Measurements from ENCODE around the gene TMSB10. TPM values are rescaled to one million over a fixed set of nuclear protein-coding genes. Genes with fewer than 3 reads are reported as not detected.
A peak's percentile ranks its signal among the peaks of the same experiment; 100 is the strongest.

TMSB10 gene
- total and polyA plus RNA-seq, 2 of the 13 experiments (the other 11 are each of a cell fraction or from before 2014, with no cell fraction given) = 665 to 708 TPM

DNA sequence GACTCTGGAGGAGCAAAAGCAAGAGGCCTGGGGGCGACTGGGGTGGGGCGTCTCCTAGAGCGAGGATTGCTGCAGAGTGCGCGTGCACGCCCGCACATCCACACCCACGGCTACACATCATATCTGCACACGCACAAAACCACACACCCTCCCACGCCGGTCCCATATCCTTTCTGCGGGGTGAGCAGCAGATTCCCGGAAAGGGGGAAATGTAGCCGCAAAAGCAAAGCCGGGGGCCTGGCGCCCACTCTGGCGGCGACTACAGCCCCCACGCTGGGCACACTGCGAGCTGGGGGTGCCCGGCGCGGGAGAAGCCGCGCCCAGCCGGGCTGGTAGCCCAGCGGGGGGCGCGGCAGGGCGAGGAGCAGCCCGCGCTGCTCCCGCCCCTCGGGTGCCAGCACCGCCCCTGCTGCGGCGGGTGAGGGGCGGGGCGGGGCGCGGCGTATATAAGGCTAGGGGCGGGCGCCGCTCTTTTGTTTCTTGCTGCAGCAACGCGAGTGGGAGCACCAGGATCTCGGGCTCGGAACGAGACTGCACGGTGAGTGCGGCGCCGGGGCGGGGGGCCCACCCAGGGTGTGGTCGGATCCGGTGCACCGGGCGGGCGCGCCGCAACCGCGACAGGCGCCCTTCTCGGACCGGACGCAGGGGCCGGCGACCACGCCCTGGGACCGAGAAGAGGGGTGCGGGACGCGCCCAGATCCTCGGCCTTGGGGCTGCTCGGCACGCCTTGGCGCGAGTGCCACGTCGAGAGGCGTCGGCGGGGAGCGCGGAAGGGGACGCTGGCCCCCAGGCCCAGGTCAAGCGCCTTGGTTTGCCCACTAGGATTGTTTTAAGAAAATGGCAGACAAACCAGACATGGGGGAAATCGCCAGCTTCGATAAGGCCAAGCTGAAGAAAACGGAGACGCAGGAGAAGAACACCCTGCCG is at the start of gene TMSB10 (continued):
- TF ChIP-seq SRSF1 (optimal IDR thresholded peaks at IDR 0.05; ENCODE audit: low read depth, low read length) = peak; percentile 56
- peak; percentile 23; the same call in 1 of the 2 replicates for TF ChIP-seq CBX5 (CRISPR knock-in tag; IDR thresholded peaks at IDR 0.05; ENCODE audit: borderline replicate concordance)
- TF ChIP-seq, protein P1, sequence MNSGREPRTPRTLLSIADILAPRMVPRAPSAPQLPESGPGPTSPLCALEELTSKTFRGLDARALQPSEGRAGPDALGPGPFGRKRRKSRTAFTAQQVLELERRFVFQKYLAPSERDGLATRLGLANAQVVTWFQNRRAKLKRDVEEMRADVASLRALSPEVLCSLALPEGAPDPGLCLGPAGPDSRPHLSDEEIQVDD (CRISPR knock-in tag; IDR thresholded peaks at IDR 0.05; ENCODE audit: borderline replicate concordance) = peak; percentile 82; the same call in 1 of the 2 replicates
- TF ChIP-seq, protein P2, sequence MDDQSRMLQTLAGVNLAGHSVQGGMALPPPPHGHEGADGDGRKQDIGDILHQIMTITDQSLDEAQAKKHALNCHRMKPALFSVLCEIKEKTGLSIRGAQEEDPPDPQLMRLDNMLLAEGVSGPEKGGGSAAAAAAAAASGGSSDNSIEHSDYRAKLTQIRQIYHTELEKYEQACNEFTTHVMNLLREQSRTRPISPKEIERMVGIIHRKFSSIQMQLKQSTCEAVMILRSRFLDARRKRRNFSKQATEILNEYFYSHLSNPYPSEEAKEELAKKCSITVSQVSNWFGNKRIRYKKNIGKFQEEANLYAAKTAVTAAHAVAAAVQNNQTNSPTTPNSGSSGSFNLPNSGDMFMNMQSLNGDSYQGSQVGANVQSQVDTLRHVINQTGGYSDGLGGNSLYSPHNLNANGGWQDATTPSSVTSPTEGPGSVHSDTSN (CRISPR knock-in tag; IDR thresholded peaks at IDR 0.05; ENCODE audit: borderline replicate concordance) = peak; percentile 83
- peak; percentile 93 for TF ChIP-seq ZNF451 (CRISPR knock-in tag; IDR thresholded peaks at IDR 0.05)
- no peak; the same call in 1 of the 2 replicates for TF ChIP-seq SMAD1 (CRISPR knock-in tag; IDR thresholded peaks at IDR 0.05; ENCODE audit: borderline replicate concordance, low read depth)
- TF ChIP-seq ARNT (IDR thresholded peaks at IDR 0.05) = no peak
- TF ChIP-seq, protein P3, sequence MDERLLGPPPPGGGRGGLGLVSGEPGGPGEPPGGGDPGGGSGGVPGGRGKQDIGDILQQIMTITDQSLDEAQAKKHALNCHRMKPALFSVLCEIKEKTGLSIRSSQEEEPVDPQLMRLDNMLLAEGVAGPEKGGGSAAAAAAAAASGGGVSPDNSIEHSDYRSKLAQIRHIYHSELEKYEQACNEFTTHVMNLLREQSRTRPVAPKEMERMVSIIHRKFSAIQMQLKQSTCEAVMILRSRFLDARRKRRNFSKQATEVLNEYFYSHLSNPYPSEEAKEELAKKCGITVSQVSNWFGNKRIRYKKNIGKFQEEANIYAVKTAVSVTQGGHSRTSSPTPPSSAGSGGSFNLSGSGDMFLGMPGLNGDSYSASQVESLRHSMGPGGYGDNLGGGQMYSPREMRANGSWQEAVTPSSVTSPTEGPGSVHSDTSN (CRISPR knock-in tag; IDR thresholded peaks at IDR 0.05) = no peak
- TF ChIP-seq ZNF30 (CRISPR knock-in tag; IDR thresholded peaks at IDR 0.05) = no peak
- TF ChIP-seq KDM4B (CRISPR knock-in tag; IDR thresholded peaks at IDR 0.05) = 0 out of 2 replicates have a peak, but pooled peaks have one; percentile 65
- TF ChIP-seq PCBP1 (IDR thresholded peaks at IDR 0.05; ENCODE audit: borderline replicate concordance, low read depth, low read length) = no peak
- 0 out of 2 replicates have a peak, but pooled peaks have one; percentile 42 for TF ChIP-seq ZBTB3 (CRISPR knock-in tag; IDR thresholded peaks at IDR 0.05; ENCODE audit: borderline replicate concordance, low read depth)
- TF ChIP-seq ZFP36L2 (CRISPR knock-in tag; IDR thresholded peaks at IDR 0.05) = no peak; the same call in 1 of the 2 replicates
- peak; percentile 89 for TF ChIP-seq SAP130 (CRISPR knock-in tag; IDR thresholded peaks at IDR 0.05; ENCODE audit: low read depth)
- TF ChIP-seq ZNF232 (CRISPR knock-in tag; IDR thresholded peaks at IDR 0.05; ENCODE audit: borderline replicate concordance) = peak; percentile 93
- TF ChIP-seq ZNF263 (CRISPR knock-in tag; IDR thresholded peaks at IDR 0.05) = peak; percentile 96
- peak; percentile 75; the same call in 1 of the 2 replicates for TF ChIP-seq ZNF12 (CRISPR knock-in tag; IDR thresholded peaks at IDR 0.05)
- TF ChIP-seq ZNF629 (CRISPR knock-in tag; conservative IDR thresholded peaks at IDR 0.05) = 0 out of 2 replicates have a peak, but pooled peaks have one; percentile 11
- no peak for TF ChIP-seq CBX2 (IDR thresholded peaks at IDR 0.05; ENCODE audit: low read depth, low read length)
- no peak; the same call in 1 of the 2 replicates for TF ChIP-seq CBX2 (CRISPR knock-in tag; IDR thresholded peaks at IDR 0.05; ENCODE audit: low read depth)
- peak; percentile 78; the same call in 1 of the 2 replicates for TF ChIP-seq EED (CRISPR knock-in tag; IDR thresholded peaks at IDR 0.05)
- TF ChIP-seq ZNF160 (CRISPR knock-in tag; IDR thresholded peaks at IDR 0.05) = peak; percentile 96; the same call in 1 of the 2 replicates
- peak; percentile 86 for TF ChIP-seq MYC (CRISPR knock-in tag; IDR thresholded peaks at IDR 0.05; ENCODE audit: borderline replicate concordance)
- TF ChIP-seq, protein P4, sequence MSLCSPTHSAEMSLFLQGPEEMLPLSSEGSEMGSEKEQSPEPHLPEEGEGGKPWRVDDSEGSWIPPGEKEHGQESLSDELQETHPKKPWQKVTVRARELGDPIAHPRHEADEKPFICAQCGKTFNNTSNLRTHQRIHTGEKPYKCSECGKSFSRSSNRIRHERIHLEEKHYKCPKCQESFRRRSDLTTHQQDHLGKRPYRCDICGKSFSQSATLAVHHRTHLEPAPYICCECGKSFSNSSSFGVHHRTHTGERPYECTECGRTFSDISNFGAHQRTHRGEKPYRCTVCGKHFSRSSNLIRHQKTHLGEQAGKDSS (CRISPR knock-in tag; IDR thresholded peaks at IDR 0.05; ENCODE audit: borderline replicate concordance, low read depth) = peak; percentile 77; the same call in 1 of the 2 replicates
- TF ChIP-seq ZNF614 (CRISPR knock-in tag; IDR thresholded peaks at IDR 0.05; ENCODE audit: borderline replicate concordance) = peak; percentile 74
- TF ChIP-seq RCOR2 (CRISPR knock-in tag; IDR thresholded peaks at IDR 0.05) = no peak

Measured in HepG2 (cell line).